ENCODE measurements around the gene SORBS1.

Gene SORBS1

DNA sequence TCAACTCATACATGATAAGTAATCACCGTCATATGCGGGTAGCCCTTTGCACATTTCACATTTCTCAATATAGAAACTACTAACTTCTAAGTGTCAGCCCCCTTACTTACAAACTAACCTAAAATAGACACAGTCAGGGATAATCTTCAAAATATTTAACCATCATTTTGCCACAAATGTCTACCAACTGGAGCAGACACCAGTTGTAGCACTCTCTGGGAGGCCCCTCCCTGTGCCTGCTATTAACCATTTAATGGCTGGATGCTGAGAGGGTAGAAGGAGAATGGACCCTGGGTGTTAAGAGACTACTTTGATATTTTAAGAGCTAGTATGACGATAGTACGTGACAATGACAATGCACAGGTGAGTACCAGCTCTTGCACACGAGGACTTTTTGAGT lies 116.4 kb downstream of the SORBS1 start:
- ChIA-PET CTCF (interaction anchor here (0.8 to 11.3 kb wide), 14 partner anchors 10 to 320 kb away, joined by 3 to 217 read pairs (median 6); no protein-coding TSS in a partner anchor), POLR2A (no interaction called here)
- no peak for DNase-seq (ENCODE audit: extremely low spot score)
- TF ChIP-seq, protein P1, sequence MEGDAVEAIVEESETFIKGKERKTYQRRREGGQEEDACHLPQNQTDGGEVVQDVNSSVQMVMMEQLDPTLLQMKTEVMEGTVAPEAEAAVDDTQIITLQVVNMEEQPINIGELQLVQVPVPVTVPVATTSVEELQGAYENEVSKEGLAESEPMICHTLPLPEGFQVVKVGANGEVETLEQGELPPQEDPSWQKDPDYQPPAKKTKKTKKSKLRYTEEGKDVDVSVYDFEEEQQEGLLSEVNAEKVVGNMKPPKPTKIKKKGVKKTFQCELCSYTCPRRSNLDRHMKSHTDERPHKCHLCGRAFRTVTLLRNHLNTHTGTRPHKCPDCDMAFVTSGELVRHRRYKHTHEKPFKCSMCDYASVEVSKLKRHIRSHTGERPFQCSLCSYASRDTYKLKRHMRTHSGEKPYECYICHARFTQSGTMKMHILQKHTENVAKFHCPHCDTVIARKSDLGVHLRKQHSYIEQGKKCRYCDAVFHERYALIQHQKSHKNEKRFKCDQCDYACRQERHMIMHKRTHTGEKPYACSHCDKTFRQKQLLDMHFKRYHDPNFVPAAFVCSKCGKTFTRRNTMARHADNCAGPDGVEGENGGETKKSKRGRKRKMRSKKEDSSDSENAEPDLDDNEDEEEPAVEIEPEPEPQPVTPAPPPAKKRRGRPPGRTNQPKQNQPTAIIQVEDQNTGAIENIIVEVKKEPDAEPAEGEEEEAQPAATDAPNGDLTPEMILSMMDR (IDR thresholded peaks at IDR 0.05; ENCODE audit: control extremely low read depth, extremely low read depth, low read depth, missing control alignments): no peak

DNA sequence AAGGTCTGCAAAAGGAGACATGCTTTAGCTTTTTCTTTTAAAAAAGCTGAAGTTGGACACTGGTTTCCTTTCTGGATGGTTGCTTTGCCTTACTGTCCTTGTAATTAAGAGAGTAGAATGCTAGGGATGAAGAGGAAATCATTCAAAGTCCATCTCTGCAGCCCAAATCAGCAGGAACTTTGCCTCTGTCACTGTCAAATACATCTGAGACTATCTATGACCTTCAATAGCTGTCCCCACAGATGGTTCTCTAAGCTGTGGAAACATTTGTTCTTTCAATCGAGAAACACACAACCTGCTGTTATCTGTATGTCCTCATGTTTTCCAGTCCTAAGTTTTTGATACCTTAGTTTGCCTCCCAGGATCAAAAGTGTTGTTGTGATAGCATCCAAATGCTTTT lies 117.5 kb downstream of the SORBS1 start:
- TF ChIP-seq, protein P1 (IDR thresholded peaks at IDR 0.05; ENCODE audit: control extremely low read depth, extremely low read depth, low read depth, missing control alignments): no peak
- CTCF ChIA-PET: interaction anchor here (1.0 to 11.3 kb wide), 6 partner anchors 13 to 310 kb away, joined by 3 to 217 read pairs (median 3); no protein-coding TSS in a partner anchor

DNA sequence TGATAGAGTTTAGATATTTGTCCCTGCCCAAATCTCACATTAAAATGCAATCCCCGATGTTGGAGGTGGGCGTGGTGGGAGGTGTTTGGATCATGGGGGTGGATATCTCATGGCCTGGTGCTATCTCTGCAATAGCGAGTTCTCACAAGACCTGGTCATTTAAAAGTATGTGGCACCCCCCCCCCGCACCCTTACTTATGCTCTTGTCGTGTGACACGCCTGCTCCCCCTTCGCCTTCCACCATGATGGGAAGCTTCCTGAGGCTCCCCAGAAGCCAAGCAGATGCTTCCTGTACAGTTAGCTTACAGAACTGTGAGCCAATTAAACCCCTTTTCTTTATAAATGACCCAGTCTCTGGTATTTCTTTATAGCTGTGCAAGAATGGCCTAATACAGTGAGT lies 118.8 kb downstream of the SORBS1 start:
- ChIA-PET CTCF (interaction anchor here (1.2 to 11.3 kb wide), 5 partner anchors 12 to 195 kb away, joined by 3 to 217 read pairs (median 4); no protein-coding TSS in a partner anchor), POLR2A (no interaction called here)
- DNase-seq (ENCODE audit: extremely low spot score): no peak
- TF ChIP-seq, protein P1 (IDR thresholded peaks at IDR 0.05; ENCODE audit: control extremely low read depth, extremely low read depth, low read depth, missing control alignments): no peak

More for the DNA sequence above, 117.5 kb downstream of the SORBS1 start:
- DNase-seq (ENCODE audit: extremely low spot score): no peak
- POLR2A ChIA-PET: no interaction called here

DNA sequence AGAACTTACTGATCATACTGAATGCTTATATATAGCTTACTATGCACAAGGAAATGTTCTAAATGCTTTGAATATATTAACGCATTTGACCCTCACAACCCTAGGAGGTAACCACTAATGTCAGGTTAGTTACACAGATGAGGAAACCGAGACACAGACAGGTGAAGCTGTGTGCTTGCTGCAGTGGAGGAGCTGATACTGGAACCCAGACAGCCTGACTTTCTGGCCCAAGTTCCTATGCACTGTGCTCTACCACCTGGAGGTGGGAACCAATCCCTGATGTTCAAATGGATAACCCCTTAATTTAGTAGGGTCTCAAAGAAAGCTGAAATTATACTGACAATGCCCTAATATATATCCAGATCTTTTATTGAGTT lies 119.6 kb downstream of the SORBS1 start:
- DNase-seq (ENCODE audit: extremely low spot score): no peak
- CTCF ChIA-PET: interaction anchor here (0.8 to 11.3 kb wide), 5 partner anchors 11 to 195 kb away, joined by 3 to 217 read pairs (median 4); no protein-coding TSS in a partner anchor
- TF ChIP-seq, protein P1 (IDR thresholded peaks at IDR 0.05; ENCODE audit: control extremely low read depth, extremely low read depth, low read depth, missing control alignments): no peak
- POLR2A ChIA-PET: no interaction called here

DNA sequence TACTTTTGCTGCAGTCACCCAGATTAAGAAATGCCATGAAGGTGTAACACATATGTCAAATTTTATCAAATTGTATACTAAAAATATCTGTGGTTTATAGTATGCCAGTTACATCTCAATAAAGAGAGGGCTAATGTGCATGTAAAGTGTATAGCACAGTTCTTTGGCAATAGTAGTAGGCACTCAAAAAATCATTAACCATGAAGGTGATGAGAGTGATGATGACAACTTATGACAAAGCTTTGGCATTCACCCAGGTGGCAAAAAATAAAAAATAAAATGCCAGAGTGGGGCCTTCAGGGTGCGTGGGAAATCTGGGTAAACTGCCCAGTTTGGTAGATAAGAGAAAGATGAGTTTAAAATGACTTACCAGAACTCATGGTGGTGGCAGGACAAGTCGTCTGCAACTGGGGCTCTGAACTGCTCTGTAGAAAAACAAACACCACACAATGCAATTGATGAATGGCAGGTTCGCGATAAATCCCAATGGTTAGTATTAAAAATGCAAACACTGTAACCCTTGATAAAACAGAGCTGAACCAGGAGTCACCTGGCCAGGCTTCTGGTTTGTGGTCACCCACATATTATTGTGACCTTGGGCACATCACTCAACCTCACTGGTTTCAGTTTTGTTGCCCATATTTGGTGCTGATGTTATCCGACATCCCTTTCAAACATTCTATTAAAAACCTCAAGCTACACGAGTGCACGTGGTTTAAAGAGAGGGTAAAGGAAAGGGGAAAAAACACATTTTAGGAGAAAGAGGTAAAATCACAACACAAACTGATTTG lies 120.2 kb downstream of the SORBS1 start:
- POLR2A ChIA-PET: no interaction called here
- TF ChIP-seq, protein P1 (IDR thresholded peaks at IDR 0.05; ENCODE audit: control extremely low read depth, extremely low read depth, low read depth, missing control alignments): no peak
- CTCF ChIA-PET: interaction anchor here (0.8 to 11.3 kb wide), 4 partner anchors 10 to 194 kb away, joined by 3 to 217 read pairs (median 36); no protein-coding TSS in a partner anchor
- no peak for DNase-seq (ENCODE audit: extremely low spot score)

DNA sequence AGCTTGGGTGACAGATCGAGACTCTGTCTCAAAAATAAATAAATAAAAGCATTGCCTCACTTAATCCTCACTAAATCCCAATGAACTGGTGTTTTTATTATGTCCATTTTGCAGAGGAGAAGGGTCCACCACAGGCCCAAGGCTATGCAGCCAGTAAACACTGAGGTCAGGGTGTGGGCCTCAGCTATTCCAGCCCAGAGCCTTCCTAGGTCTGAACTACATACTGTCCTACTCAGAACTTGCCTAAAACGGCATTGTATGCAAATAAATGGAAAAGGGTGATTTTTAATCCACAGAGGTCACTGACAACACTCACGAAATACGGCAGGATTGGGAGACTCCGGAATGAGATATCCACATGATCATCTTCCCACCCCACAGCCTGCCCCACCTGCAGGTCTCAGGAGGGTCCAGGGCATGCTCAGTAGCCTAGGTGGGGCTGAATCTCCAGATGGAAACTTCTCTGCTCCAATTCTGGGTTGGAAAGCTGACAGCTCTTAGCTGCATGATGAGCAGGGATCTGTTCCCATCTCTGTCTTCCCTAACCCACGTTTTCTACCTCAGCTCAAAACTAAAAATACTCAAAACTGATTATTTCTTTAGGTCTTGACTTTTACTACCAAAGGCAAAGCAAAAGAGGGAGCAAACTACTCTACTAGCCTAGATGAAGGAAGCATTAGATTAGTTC lies 121.0 kb downstream of the SORBS1 start:
- no peak for DNase-seq (ENCODE audit: extremely low spot score)
- TF ChIP-seq, protein P1 (IDR thresholded peaks at IDR 0.05; ENCODE audit: control extremely low read depth, extremely low read depth, low read depth, missing control alignments): no peak
- CTCF ChIA-PET: interaction anchor here (1.3 to 11.3 kb wide), 5 partner anchors 10 to 78 kb away, joined by 3 to 217 read pairs (median 6); no protein-coding TSS in a partner anchor
- POLR2A ChIA-PET: no interaction called here
